LNCAP (cell line): Measurements from ENCODE around the gene PISD.

Experiments
- CTCF ChIP-seq: fragments of 450-650 bp; IDR thresholded peaks from 2 replicates; pipeline ENCODE4 v1.5.1; 2017; ENCODE audit warnings: mild to moderate bottlenecking

Gene PISD

GRCh38 chr22:31646186-31647019, 15.6 kb downstream of the PISD start:
- no peak for TF ChIP-seq CTCF

GRCh38 chr22:31639436-31640039, 22.5 kb downstream of the PISD start:
- no peak for TF ChIP-seq CTCF

DNA sequence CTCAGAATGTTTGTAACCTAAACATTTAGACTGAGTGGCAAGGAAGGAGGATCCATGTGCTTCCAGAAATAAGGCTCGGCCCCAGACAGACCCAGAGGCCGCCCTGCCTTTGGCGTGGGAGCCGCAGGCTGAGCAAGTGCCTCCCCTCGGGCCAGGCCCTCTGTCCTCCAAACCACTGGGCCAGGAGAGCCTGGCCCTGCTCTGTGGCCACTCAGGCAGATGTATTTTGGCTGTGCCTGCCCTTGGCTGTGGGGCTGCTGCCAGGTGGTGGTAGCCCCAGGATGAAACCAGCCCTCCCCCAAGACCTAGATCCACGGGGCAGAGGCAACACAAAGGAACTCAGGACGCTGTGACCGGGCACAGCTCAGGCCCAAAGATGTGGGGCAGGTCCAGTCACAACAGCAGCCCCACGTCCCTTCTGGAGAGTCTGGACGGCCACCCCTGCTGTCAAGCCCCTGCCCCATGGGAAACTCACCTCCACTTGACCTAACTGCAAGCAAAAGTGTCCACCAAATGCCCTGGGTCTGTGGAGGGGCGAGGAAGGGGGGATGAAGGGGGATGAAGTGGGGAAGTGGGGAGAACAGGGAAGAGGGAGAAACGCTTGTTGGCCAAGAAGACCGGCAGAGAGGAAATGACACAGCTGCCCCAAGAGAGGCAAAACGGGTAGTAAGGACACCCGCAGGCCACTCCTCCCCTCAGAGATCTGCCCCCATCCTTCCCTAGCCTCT, 24.0 kb downstream of the PISD start:
- TF ChIP-seq CTCF = no peak

- TF ChIP-seq CTCF = no peak
Measured at GRCh38 chr22:31637447-31637890, 24.5 kb downstream of the PISD start.

DNA sequence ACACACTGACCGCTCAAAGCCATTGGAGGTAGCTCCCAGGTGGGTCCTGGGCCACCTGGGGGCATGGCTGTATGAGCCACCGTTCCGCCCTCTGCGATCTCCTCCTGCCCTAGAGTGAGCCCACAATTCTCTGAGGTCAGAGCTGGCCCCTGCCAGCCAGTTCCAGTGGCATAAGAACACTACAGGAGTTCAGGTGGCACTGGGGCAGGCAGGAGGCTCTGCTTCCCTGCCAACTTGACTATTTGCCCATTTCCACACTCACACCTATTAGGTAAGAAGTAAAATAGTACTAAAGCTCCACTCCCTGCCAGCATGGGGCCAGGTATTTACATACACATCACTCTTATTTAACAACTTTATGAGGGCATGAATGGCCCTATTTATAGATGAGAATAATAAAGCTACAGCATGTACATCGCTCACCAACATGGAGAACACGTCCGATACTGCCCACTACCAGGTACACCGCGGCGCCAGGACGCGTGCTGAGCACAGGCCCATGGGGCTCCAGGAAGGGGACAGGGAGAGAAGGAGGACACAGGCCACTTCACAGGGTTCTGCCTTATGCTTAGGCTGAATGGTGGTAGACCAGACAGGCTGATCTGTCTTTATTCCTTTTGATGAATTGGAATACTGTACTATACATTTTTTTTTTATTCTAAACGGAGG, 26.2 kb downstream of the PISD start:
- TF ChIP-seq CTCF = no peak

GRCh38 chr22:31631436-31631835, 30.6 kb downstream of the PISD start:
- TF ChIP-seq CTCF = no peak
